GM12892 (cell line): Measurements from ENCODE around the gene TAPBPL.

Experiments used
- POLR2A ChIP-seq: IDR thresholded peaks from 2 replicates; pipeline ENCODE4 v1.6.1; 2011; ENCODE audit warnings: low read depth, low read length, control low read depth
- POLR2AphosphoS5 ChIP-seq: IDR thresholded peaks from 2 replicates; pipeline ENCODE4 v1.6.1; 2011; ENCODE audit warnings: low read depth, low read length, control low read depth
- TAF1 ChIP-seq: IDR thresholded peaks from 2 replicates; pipeline ENCODE4 v1.6.1; 2011; ENCODE audit warnings: low read depth, mild to moderate bottlenecking, control low read depth, low read length, borderline replicate concordance

- TF ChIP-seq POLR2AphosphoS5 = no peak
- no peak for TF ChIP-seq POLR2A
- no peak for TF ChIP-seq TAF1
Observed at GRCh38 chr12:6404390-6404789, 47.5 kb upstream of the TAPBPL start.
